Neural cell (in vitro differentiated cells): ENCODE measurements around the gene TRAF2.

Source experiments
- CTCF ChIP-seq: fragments of 450-650 bp; IDR thresholded peaks from 2 replicates; pipeline ENCODE4 v1.5.1; 2014; ENCODE audit warnings: antibody characterized with exemption, mild to moderate bottlenecking, moderate library complexity; ENCODE audit not compliant: poor library complexity, severe bottlenecking
- EP300 ChIP-seq: fragments of 450-650 bp; conservative IDR thresholded peaks from 2 replicates; pipeline ENCODE4 v1.6.1; 2014; ENCODE audit warnings: antibody characterized with exemption, mild to moderate bottlenecking, moderate library complexity; ENCODE audit not compliant: poor library complexity, severe bottlenecking
- EZH2 ChIP-seq: fragments of 200-600, 300-800 bp; shearing (Covaris generic), sonication (generic); IDR thresholded peaks from 2 replicates; pipeline ENCODE4 v1.6.1; 2014; ENCODE audit warnings: antibody characterized with exemption, low read length, borderline replicate concordance, mild to moderate bottlenecking; ENCODE audit not compliant: insufficient read depth, poor library complexity, severe bottlenecking
- POLR2AphosphoS5 ChIP-seq: IDR thresholded peaks from 2 replicates; pipeline ENCODE4 v1.6.1; 2012
- RAD21 ChIP-seq: fragments of 450-650 bp; conservative IDR thresholded peaks from 2 replicates; pipeline ENCODE4 v1.6.1; 2014; ENCODE audit warnings: antibody characterized with exemption, mild to moderate bottlenecking, moderate library complexity
- REST ChIP-seq: IDR thresholded peaks from 2 replicates; pipeline ENCODE4 v1.6.1; 2012; ENCODE audit warnings: borderline replicate concordance

DNA sequence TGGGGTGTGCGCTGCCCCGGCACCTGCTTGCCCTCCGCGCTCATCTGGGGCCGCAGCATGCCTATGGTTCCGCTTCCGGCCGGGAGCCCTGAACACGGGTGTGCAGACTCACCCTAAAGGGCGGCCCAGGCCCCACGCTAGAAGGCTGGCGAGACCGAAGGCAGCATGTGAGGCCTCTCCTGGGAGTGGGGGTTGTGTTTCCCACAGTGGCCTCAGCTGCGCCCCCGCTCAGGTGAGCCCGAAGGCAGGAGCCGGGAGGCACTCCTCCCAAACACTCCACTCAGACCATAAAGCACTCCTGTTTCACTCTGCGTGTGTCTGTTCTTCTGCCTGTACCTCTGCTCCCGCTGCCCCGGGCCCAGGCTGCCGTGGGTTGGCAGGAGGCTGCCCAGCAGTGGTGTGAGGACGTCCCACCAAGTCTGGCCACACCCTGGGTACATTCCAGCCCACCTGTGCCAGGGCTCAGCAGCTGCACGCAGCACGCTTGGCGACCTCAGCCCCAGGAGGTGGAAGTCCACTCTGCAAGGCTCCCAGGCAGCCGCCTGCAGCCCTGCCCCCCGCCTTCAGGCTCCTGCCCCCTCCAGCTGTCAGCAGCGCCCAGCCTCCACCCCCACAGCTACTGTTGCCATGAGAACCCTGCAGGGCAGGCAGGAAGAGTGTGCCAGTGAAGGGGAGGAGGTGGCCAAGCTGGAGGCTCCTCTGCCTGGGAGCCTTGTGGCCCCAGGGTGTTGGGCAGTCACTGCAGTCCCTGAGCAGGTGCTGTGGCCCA is 45.3 kb upstream of the TRAF2 start:
- TF ChIP-seq CTCF, result no peak
- TF ChIP-seq RAD21, result no peak
- TF ChIP-seq EP300, result no peak
- no peak for TF ChIP-seq POLR2AphosphoS5
- no peak for TF ChIP-seq EZH2
- no peak for TF ChIP-seq REST
